DMS153 treated with DMSO at 0.1 percent for 48 hours (cell line): ENCODE data around the gene KIRREL3.
A peak's percentile ranks its signal among the peaks of the same experiment; 100 is the strongest.

Experiments used
- DNase-seq: peaks from one replicate; lab custom pipeline; 2025; ENCODE audit not compliant: unreplicated experiment; lab: John Stamatoyannopoulos, UW

The KIRREL3 gene

DNA sequence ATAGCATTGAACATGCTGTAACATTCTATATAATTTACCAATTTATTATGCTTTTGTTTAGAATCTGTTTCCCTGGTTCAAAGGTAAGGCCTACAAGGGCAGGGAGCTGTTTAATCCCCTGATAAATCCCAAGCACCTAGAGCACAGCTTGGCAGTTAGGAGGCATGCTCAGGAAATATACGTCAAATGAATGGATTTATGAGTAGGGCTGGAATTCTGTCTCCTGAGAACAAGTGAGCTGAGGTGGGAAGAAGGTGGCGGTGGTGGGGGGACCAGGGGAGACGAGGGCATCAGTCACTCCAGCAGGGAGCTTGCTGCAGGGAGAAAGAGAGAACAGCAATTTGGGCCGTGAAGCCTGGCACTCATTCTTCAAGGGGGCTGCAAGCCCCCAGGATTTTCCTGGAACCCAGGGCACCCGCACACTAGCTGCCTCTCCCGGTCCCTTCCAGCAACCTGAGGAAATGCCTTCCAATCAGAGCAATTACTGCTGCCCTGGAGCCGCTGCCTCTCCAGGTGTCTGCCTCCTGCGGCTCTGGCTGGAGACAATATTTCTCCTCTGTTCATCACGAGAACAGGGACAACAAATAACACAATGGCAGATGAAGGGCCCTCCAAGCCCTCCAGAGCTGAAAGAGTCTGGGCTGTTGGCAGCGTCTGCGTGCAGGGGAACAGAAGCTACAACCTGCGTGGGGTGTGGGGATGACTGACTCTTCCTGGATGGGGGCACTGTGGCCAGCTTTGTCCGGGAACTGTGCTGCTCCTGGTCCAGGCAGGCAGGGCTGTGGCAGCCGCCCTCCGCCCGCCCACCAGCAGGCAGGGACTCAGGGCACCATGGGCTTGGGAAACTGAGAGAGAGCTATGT lies 411.7 kb downstream of the KIRREL3 start:
- DNase-seq: peak; percentile 84

GRCh38 chr11:126587541-126587940 lies 413.0 kb downstream of the KIRREL3 start:
- DNase-seq: no peak

- DNase-seq: peak; percentile 87
Measured at GRCh38 chr11:126585774-126586491, 414.6 kb downstream of the KIRREL3 start.

GRCh38 chr11:126585388-126585773 lies 415.2 kb downstream of the KIRREL3 start:
- DNase-seq: no peak

GRCh38 chr11:126583594-126584427 lies 416.8 kb downstream of the KIRREL3 start:
- DNase-seq: no peak

DNA sequence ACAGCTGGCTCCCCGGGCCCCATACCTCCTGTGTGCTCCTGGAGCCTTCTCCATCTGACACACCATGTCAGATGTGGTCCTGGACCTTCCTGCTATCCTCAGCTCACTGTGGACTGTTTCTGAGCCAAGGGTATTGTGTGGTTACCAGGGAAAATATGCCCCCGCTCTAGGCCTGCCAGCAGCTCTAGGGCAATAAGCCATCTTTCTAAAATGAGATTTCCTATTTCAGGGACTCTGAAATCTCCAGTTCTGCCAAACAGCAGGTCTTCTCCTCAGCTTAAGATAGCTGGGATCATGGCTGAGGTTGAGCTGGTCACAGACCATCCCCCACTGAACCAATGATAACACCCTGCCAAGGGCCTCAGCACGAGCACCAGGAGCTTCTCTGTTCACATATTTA lies 417.5 kb downstream of the KIRREL3 start:
- DNase-seq: no peak

- no peak for DNase-seq
Measured at GRCh38 chr11:126581871-126582648, 418.5 kb downstream of the KIRREL3 start.

- DNase-seq: no peak
Measured at GRCh38 chr11:126578426-126578825, 422.1 kb downstream of the KIRREL3 start.

DNA sequence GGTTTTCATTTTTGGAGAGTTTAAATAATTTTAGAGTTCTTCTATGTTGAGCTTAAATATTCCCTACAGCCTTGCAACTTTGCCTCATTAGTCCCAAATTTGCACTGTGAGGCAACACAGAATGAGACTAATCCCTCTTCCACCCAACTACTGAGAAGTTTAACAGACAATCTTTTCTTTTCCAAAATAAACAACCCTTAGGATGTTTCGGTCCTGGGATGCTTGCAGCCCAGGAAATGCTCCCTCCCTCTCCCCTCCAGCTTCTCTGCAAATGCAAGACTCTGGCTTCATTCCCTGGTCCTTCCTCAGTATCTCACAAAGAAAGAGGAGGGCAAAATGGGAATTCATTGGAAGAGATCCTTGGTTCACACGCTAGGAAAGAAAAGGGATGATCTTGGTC lies 422.5 kb downstream of the KIRREL3 start:
- DNase-seq: no peak

DNA sequence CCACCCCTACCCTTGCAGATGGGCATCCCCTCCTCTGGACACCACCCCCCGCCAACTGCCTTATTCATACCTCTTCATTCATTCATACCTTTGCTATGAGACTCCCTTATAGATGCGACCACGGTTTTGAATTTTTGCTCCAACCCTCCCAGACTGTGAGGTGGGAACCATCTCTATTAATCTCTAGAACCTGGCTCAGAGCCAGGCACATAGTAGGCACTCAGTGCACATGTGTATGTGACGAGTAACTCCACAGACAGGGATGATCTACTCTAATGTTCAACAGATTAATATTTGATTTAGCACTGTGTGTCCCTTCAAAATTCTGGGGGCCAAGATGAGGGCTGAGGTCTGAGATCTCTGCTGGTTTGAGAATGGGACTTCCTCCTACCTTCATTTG lies 424.7 kb downstream of the KIRREL3 start:
- DNase-seq: no peak

DNA sequence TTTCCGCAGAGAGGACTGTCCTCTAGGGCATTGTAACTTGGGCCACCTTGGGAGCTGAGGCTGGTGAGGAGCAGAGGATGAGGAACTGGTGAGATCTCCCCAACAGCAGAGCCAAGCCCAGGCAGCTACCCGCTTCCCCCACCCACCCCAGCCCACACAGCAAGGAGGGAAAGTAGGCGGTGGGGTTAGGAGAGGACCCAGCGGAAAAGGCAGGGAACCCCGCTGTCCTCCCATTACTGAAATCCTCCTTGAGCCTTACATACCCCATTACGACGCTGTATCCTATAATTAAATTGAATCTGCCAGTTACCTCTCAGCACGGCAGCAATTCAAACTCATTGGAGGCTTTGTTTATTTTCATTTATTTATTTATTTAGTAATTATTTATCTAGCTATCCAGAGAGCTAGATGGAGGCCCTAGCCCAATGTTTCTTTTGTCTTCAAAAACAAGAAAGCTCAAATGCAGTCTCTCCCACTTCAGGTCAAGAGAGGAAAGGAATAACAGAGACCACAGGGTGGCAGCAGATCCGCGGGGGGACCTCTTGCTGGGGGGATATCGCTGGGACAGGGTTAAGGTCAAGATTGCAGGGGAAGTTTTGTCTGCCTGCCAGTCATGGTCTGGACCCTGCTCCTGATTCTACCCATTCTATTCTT lies 427.1 kb downstream of the KIRREL3 start:
- no peak for DNase-seq

- no peak for DNase-seq
Measured at GRCh38 chr11:126570489-126570888, 430.1 kb downstream of the KIRREL3 start.

DNA sequence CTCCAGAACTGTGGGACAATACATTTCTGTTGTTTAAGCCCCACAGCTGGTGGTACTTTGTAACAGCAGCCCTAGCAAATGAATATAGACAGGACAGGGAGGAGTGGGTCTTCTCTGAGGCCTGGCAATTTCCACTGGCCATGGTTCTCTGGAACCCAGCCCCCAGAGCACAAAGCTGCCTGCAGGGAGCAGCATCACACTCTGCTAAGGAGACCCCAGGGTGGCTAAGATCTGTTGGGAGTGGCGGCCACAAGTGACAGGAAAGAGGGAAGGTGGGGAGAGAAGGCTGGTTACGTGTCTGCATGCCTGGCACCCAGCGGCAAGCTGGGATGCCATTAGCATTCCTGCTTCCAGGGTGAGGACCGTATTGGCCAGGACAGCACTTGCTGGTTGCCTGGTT lies 433.2 kb downstream of the KIRREL3 start:
- DNase-seq: no peak

DNA sequence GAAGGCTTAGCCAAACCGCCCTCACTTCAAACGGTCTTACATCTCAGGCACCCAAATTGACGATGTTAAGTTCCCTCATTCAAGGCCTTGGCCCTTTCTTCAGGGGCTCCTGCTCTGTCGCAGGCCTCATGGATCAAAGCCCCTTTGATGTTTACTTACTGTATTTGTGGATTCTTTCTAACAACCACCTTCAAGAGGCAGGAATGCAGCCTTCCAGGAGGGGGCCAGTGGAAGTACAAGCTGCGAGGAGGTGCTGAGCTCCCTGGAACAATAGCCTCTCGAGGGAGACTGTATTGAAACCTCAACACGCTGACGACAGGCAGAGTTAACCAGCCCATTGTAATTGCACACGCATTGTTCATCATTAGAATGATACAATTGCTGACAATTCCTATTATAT lies 436.0 kb downstream of the KIRREL3 start:
- no peak for DNase-seq

DNA sequence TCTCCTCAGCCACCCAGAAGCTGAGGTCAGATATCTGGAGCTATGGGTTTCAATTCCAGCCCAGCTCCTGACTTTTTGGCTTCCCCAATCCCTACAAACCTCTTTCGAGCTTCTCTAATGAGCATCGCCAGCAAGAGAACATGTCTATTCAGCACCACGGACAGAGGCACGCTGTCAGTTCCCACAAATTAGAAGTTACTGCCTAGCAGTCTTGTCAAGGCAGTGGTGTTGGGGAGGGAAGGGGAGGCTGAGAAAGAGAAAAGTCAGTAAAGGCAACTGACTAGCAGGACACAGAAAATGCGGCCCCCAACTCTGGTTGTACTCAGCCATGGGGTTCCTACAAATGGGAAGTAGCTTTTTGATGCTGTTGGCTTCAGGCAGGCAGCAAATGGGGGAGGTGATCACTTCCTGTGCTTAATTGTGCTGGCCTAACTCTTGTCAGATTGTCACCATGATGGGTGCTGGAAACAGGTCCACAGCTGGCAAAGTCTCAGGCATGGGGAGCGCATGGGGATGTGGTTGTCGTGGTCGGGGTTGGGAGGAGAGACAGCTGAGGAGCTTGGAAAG lies 439.2 kb downstream of the KIRREL3 start:
- peak; percentile 10 for DNase-seq

- peak; percentile 58 for DNase-seq
Measured at GRCh38 chr11:126560221-126560620, 440.3 kb downstream of the KIRREL3 start.

DNA sequence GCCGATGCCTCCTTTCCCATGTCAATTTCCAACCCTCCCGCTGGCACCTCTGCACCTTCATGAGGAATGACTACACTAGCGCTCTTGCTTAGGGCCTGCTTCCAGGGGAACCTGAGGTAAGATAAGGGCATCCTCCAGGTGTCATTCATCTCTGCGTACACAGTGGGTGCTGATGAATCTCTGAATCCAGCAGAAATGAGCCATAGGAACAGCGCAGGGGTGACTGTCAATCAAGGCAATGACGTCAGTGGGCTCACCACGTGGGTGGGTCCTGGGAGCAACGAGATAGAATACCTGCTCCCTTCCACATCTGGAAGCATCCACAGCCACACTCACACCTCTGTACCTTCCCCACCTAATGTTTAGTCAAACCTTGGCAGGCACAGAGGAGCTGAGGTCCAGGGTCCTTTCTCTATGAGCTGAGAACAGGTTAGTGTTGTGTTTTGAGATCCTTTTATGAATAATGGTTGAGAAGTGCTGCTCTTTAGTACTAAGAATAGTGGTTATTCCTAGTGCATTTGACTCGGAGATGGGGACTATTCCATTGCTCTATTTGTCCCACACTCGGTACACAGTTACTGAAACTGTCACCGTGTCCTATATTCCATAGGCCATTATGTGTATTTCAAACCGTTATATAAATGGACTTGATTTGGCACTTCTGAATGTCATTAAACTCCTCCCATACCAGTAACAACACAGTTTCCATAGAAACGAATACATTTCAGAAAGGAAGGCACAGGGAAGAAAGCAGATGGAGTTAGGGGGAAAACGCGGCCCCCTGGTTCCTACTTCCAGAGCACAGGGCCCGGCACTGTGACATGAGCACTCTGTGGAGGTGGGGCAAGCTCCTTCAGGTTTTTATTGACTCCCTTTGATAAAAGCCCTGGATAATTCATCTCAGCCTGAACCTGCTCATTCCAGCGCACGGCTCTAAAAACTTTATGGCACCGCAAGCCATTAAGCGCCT lies 451.7 kb downstream of the KIRREL3 start:
- DNase-seq: no peak

DNA sequence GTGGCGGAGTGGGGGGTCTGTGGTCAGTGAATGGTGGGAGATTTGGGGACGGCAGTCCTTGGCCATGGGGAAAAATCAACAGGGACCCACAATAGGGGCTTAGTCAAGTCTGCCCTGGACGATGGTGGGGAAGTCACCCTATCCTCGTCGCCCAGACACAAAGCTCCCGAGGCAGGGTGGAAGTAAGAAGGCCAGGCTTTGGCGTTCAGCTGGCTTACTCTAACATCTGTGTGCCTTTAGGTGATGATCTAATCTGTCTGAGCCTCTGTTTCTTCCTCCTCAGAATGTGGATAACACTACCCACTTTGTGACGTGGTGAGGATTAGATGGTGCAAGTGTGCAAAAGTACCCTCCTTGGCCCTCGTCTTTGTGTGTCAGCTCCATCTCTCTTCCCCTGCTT lies 452.9 kb downstream of the KIRREL3 start:
- no peak for DNase-seq

DNA sequence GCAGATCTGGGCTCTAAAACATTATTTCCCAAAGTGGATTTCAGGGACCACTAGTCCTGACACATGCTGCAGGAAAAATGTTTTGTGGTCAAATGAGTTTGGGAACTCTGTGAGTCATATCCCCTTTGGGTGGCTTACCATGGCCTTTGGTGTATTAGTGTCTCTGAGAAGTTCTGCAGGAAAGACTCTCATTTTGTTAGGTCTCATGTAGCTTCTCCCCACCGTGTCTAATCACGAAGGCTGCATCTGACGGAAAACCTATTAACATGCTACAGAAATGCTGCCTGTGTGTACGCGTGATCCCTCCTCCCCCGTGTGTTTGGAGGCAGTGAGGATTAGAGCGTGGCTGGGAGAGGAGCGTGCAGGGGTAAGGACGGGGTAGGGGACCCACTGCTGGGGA lies 453.4 kb downstream of the KIRREL3 start:
- no peak for DNase-seq
